ENCODE data around the gene WDR64.

WDR64 gene

GRCh38 chr1:241738284-241739078, 86.4 kb downstream of the WDR64 start:
- DNase-seq (ENCODE audit: low spot score): no peak

DNA sequence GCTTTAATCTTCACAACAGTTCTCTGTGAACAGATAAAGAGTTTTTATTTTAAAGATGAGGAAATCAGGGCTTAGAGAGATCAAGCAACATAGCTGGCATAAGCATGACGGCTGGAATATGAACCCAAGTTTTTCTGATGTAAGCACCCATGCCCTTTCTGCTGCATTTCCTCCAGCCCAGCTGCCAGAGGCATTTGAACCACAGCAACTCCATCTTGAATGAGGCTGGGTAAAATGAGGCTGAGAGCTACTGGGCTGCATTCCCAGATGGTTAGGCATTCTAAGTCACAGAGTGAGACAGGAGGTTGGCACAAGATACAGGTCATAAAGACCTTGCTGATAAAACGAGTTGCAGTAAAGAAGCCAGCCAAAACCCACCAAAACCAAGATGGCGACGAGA, 90.0 kb downstream of the WDR64 start:
- no peak for DNase-seq (ENCODE audit: low spot score)

GRCh38 chr1:241744591-241744990, 92.5 kb downstream of the WDR64 start:
- no peak for DNase-seq (ENCODE audit: low spot score)

GRCh38 chr1:241747992-241748391, 95.9 kb downstream of the WDR64 start:
- DNase-seq (ENCODE audit: low spot score): no peak

GRCh38 chr1:241749041-241749944, 97.2 kb downstream of the WDR64 start:
- DNase-seq (ENCODE audit: low spot score): no peak

GRCh38 chr1:241749945-241750695, 98.0 kb downstream of the WDR64 start:
- DNase-seq (ENCODE audit: low spot score): no peak

- no peak for DNase-seq (ENCODE audit: low spot score)
Observed at GRCh38 chr1:241751524-241751923, 99.4 kb downstream of the WDR64 start.

- no peak for DNase-seq (ENCODE audit: low spot score)
Observed at GRCh38 chr1:241762713-241763339, 110.7 kb downstream of the WDR64 start.

- no peak for DNase-seq (ENCODE audit: low spot score)
Observed at GRCh38 chr1:241765390-241765789, 113.3 kb downstream of the WDR64 start.

DNA sequence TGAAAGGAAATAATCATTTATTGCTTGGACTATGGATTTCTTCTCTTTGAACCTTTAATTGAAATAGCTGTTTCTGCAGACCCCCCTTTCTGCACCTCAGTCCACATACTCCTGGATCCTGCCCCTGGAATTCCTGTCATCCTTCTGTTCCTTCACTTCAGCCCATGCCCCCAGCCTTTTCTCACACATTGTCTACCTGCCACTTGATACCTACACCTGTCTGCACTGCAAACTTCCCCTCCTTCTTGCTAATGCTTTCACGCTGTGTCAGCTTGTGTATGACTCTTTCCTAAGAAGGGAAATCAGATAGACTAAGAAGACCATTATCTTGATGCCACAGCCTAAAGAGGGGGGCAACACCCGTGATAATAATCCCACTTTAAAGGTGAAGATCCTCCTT, 115.7 kb downstream of the WDR64 start:
- no peak for DNase-seq (ENCODE audit: low spot score)

- no peak for DNase-seq (ENCODE audit: low spot score)
Observed at GRCh38 chr1:241770115-241770514, 118.0 kb downstream of the WDR64 start.

- no peak for DNase-seq (ENCODE audit: low spot score)
Observed at GRCh38 chr1:241771117-241771516, 119.0 kb downstream of the WDR64 start.

DNA sequence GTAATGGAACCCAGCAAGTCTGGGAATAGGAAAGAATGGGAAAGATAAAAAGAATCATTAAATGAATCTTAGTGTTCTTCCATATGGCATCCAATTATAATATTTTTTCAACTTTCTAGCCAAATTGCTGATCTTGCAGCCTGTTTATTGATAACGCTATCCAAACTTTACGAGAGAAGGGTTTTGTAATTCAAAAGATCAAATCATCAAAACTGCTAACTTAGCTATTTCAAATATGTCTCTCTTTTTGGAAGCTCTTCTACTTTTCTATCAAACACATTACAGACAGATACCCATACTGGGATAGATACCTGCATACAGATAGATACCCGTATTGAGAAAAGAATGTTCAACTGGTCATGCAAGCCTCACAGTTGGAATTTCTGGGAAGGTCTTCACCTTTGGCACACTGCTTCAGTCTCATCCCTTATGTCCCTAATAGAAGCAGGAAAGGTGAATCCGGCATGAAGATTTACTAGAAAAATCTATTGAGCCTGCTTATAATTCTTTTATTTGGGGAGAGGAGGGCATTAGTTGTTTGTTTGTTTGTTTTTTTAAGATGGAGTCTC, 120.9 kb downstream of the WDR64 start:
- DNase-seq (ENCODE audit: low spot score): no peak

DNA sequence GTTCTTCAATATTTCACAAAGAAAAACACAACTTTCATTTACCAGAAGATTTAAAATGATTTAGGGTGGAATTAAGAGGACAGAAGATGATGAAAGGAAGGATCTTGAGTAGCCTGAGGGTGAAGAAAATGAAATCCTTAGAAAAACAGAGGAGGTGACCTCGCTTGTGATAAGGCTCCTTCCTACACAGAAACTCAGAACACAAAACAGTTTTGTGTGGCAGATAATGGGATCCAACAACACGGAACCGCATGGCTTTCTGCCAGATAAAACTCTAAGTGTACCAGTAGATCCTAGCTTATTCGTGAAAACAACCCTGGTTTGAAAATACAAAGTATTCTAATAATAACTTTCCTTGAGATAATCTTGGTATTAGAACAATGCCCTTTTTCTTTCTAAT, 121.9 kb downstream of the WDR64 start:
- no peak for DNase-seq (ENCODE audit: low spot score)

GRCh38 chr1:241775021-241775420, 122.9 kb downstream of the WDR64 start:
- DNase-seq (ENCODE audit: low spot score): no peak

GRCh38 chr1:241776911-241777310, 124.8 kb downstream of the WDR64 start:
- no peak for DNase-seq (ENCODE audit: low spot score)

DNA sequence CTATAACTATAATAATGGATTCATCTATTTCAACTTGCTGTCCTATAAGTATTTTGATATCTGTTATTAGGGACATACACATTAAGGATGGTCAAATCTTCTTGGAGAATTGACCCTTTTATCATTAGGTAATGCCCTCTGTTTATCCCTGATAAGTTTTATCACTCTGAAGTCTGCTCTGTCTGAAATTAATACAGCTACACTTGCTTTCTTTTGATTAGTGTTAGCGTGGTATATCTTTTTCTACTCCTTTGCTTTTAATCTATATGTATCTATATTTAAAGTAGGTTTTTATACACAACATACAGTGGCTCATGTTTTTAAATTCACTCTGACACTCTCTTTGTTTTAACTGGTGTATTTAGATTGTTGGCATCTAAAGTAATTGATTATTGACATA, 126.0 kb downstream of the WDR64 start:
- no peak for DNase-seq (ENCODE audit: low spot score)

- DNase-seq (ENCODE audit: low spot score): no peak
Observed at GRCh38 chr1:241779897-241780296, 127.8 kb downstream of the WDR64 start.

- DNase-seq (ENCODE audit: low spot score): no peak
Observed at GRCh38 chr1:241782396-241782795, 130.3 kb downstream of the WDR64 start.

GRCh38 chr1:241787691-241788090, 135.6 kb downstream of the WDR64 start:
- DNase-seq (ENCODE audit: low spot score): no peak

- no peak for DNase-seq (ENCODE audit: low spot score)
Observed at GRCh38 chr1:241789061-241789460, 137.0 kb downstream of the WDR64 start.

GRCh38 chr1:241799416-241799815, 147.3 kb downstream of the WDR64 start:
- no peak for DNase-seq (ENCODE audit: low spot score)

All from hepatic stellate cell (primary cell).